K562 (cell line): Measurements from ENCODE around the gene UGT1A3. TPM values are rescaled to one million over a fixed set of nuclear protein-coding genes. Genes with fewer than 3 reads are reported as not detected.

Experiments used
- BMI1 ChIP-seq: fragments of 150-350 bp; IDR thresholded peaks from 2 replicates; pipeline ENCODE4 v1.6.1; 2014; ENCODE audit warnings: low read length
- CBFA2T2 ChIP-seq: fragments of 450-650 bp; conservative IDR thresholded peaks from 2 replicates; pipeline ENCODE4 v1.6.1; 2017; ENCODE audit warnings: mild to moderate bottlenecking
- CTCFL ChIP-seq: IDR thresholded peaks from 2 replicates; pipeline ENCODE4 v1.6.1; 2011; ENCODE audit warnings: borderline replicate concordance, low read depth, mild to moderate bottlenecking, moderate library complexity, low read length; ENCODE audit not compliant: insufficient read depth, poor library complexity, severe bottlenecking
- FOXJ2 ChIP-seq: fragments of 200-800 bp; sonication (Bioruptor generic); IDR thresholded peaks from 2 replicates; pipeline ENCODE4 v1.6.1; 2016; ENCODE audit warnings: missing genetic modification characterization, missing compliant biosample characterization
- GTF2B ChIP-seq: IDR thresholded peaks from 2 replicates; pipeline ENCODE4 v1.6.1; 2011; ENCODE audit not compliant: insufficient read length; ENCODE audit errors: extremely low read depth
- HSF4 ChIP-seq: fragments of 250-450 bp; sonication (Bioruptor Pico); IDR thresholded peaks from 2 replicates; pipeline ENCODE4 v2.1.2; 2022; ENCODE audit warnings: mild to moderate bottlenecking, moderate library complexity, borderline replicate concordance
- MLLT1 ChIP-seq, 2 experiments: fragments of 450-650 bp; IDR thresholded peaks; 2 replicates each; pipeline ENCODE4 v1.6.1; 2016
- NFE2 ChIP-seq: IDR thresholded peaks from 2 replicates; pipeline ENCODE4 v1.6.1; 2014; ENCODE audit warnings: antibody characterized with exemption, low read depth
- POLR2G ChIP-seq: fragments of 200-400 bp; formaldehyde crosslinking; IDR thresholded peaks from 2 replicates; pipeline ENCODE4 v1.6.1; 2017; ENCODE audit warnings: low read depth, mild to moderate bottlenecking, antibody characterized with exemption, low read length, moderate library complexity
- PTTG1 ChIP-seq: fragments of 450-650 bp; IDR thresholded peaks from 2 replicates; pipeline ENCODE4 v1.6.1; 2016; ENCODE audit warnings: low read depth, mild to moderate bottlenecking, missing genetic modification characterization, missing compliant biosample characterization
- THRAP3 ChIP-seq: fragments of 450-650 bp; IDR thresholded peaks from 2 replicates; pipeline ENCODE4 v1.6.1; 2016; ENCODE audit warnings: mild to moderate bottlenecking, inconsistent platforms, borderline replicate concordance
- UBTF ChIP-seq, 2 experiments: IDR thresholded peaks; 2 replicates each; pipeline ENCODE4 v1.6.1; 2012; ENCODE audit warnings: improper control_type of control experiment in 2 of 2, low read depth in 2 of 2, low read length in 2 of 2, borderline replicate concordance in 1 of 2
- USF2 ChIP-seq: sonication (generic); formaldehyde crosslinking; IDR thresholded peaks from 2 replicates; pipeline ENCODE4 v1.5.0; 2020; ENCODE audit warnings: missing genetic modification reagents
- ZNF518B ChIP-seq: fragments of 250-450 bp; sonication (Bioruptor Pico); IDR thresholded peaks from 2 replicates; pipeline ENCODE4 v1.5.0; 2021; ENCODE audit warnings: mild to moderate bottlenecking, moderate library complexity
- ZNF589 ChIP-seq: fragments of 200-800 bp; sonication (Bioruptor generic); IDR thresholded peaks from 2 replicates; pipeline ENCODE4 v1.6.1; 2016; ENCODE audit warnings: low read depth, missing genetic modification characterization, missing compliant biosample characterization
- ZNF76 ChIP-seq: fragments of 250-450 bp; sonication (Bioruptor Pico); IDR thresholded peaks from 2 replicates; pipeline ENCODE4 v1.4.0; 2020; ENCODE audit warnings: mild to moderate bottlenecking, moderate library complexity, borderline replicate concordance
- polyA plus RNA-seq, 8 experiments: library from polyadenylated mRNA; depleted of rRNA in 4 of 8; stranded (reverse) in 5 of 8; unstranded in 3 of 8; fragments of >200 nt; fragmentation: Nextera tagmentation in 2 of 8; fragmentation: Illumina TruSeq in 1 of 8; extraction: Ambion mirVana in 2 of 8; extraction: Trizol in 1 of 8; gene quantifications; 2 replicates each; pipeline versions ENCODE4 v1.2.1 to v1.2.3, GENCODE V29; 2011 to 2014; ENCODE audit warnings: inconsistent platforms in 1 of 8, missing spikeins in 1 of 8
- total RNA-seq, 7 experiments: library from RNA; depleted of rRNA in 6 of 7; stranded (reverse); fragments of >200 nt in 6 of 7; fragmentation: Illumina TruSeq in 2 of 7; extraction: Trizol in 2 of 7; gene quantifications; 2 replicates each; pipeline versions ENCODE4 v1.2.1 to v1.2.3, GENCODE V29; 2011 to 2021; ENCODE audit warnings: low replicate concordance in 1 of 7

Gene UGT1A3
- total and polyA plus RNA-seq, 9 of the 15 experiments (the other 6 are each of a cell fraction or from before 2014, with no cell fraction given), result not detected

GRCh38 chr2:233700028-233700635 is 28.7 kb upstream of the UGT1A3 start (continued):
- TF ChIP-seq ZNF589 (CRISPR knock-in tag) (no peak), UBTF (IDR thresholded peaks at IDR 0.05; ENCODE audit: borderline replicate concordance in 1 of 2, low read depth in 2 of 2, low read length in 2 of 2) (no peak), FOXJ2 (tag) (peak; percentile 86), GTF2B (no peak), HSF4 (CRISPR knock-in tag) (no peak), PTTG1 (tag) (no peak), USF2 (CRISPR knock-in tag) (no peak), ZNF518B (CRISPR knock-in tag) (no peak), CBFA2T2 (0 out of 2 replicates have a peak, but pooled peaks have one; percentile 3), MLLT1 (IDR thresholded peaks at IDR 0.05) (no peak), NFE2 (peak; percentile 91), CTCFL (no peak), POLR2G (no peak), THRAP3 (no peak), BMI1 (no peak), ZNF76 (CRISPR knock-in tag) (no peak)
